GM19023 (cell line): Measurements from ENCODE around the gene UBXN6.

Experiments used
- ATAC-seq: cut with Tn5 transposase; IDR thresholded peaks from one replicate; pipeline ENCODE4 v1.9.1; 2021; ENCODE audit warnings: mild to moderate bottlenecking, moderate library complexity; ENCODE audit not compliant: unreplicated experiment

UBXN6 gene

DNA sequence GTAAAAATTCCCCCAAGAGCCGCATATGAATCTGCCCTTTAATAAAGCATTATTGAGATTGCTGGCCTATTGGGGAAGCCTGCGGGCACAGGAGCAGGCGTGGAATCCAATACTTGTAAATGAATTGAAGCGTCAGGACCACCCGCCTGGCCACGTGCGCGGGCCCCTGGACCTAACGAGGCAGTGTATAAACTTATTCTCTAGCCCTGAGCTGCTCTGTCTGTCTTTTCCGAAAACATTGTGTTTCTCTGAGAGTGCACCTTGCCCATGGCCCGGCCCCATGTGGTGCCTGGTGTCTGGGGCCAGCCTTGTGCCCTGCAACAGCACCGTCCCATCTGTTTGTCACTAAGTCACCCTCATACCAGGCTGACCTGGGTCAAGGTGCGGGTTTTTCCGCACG is 14.4 kb downstream of the UBXN6 start:
- ATAC-seq, result no peak

DNA sequence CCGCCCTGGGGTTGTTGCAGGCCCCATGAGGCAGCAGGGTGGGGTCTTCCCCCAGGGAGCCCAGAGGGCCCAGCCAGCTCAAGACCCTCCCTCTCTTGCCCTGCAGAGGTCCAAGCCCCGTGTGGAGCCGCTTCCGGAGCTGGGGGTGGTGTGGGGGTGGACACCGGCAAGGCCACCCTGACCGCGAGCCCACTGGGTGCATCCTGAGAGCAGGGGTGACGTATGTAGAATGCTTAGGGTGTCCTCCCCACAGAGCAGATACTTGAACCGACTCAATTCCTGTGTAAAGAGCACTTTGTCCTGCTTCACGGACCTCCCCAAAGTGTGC is 14.8 kb downstream of the UBXN6 start:
- no peak for ATAC-seq

DNA sequence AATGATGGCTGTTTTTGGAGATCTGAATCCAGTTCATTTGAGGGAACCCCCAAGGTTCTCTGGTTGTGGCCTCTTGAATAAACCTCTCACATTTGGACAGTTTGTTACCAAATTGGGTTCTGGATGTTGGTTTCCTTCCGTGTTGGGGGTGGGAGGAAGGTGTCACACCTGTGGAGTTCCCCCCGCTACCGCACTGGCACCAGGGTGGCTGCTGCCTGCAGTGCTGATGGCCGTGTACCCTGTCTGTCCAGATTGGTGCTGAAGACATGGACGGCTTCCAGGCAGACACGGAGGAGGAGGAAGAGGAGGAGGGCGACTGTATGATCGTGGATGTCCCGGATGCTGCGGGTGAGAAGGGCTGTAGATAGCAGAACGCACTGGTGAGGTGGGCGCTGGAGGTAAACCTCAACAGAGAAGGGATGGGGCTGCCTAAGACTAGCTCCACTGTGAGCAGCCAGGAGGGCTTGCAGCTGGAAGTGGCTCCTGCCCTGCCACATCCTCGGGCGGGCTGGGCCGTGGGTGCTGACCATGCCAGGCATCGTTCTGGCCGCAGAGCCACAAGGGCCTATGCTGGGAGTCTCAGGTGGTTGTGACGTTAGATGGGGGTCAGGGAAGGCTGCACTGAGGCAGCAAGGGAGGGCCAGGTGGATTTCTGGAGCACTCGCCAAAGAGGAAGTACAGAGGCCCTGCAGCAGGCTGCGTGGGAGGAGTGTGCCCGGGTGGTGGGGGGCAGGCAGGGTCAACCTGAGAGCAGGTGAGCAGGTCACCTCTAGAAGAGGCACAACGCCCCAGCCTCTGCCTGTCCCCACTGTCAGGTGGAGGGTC is 15.4 kb downstream of the UBXN6 start:
- ATAC-seq, result no peak

DNA sequence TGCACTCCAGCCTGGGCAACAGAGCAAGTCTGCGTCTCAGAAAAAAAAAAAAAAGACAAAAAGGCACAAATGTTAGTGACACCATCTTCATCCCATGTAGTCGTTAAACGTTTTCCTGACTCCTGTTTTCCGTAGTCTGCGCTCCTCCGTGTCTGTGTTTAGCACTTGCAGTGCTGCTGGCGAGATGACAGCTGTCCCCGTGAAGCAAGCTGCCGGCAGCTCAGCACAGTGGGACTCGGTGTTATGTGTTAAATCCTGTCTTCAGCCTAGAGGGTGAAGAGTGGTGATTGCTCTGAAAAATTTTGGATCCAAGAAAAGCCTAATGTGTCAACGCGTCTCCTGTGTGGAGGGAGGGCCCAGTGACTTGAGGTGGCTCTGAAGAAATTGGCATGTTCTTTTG is 18.4 kb downstream of the UBXN6 start:
- ATAC-seq, result no peak

DNA sequence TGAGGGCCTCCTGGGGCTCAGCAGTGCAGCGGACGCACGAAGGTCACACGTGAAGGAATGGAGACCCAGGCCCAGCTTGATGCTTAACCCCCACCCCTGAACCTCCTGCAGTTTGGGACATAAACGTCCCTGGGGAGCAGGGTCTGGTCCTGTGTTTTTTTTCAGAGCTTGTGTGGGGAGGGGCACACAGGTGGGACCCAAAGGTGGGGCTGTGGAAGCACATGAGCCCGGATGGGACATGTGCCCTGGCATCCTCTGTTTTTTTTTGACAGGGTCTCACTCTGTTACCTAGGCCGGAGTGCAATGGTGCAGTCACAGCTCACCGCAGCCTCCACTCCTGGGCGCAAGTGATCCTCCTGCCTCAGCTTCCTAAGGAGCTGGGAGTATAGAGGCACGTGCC is 20.5 kb downstream of the UBXN6 start:
- no peak for ATAC-seq

DNA sequence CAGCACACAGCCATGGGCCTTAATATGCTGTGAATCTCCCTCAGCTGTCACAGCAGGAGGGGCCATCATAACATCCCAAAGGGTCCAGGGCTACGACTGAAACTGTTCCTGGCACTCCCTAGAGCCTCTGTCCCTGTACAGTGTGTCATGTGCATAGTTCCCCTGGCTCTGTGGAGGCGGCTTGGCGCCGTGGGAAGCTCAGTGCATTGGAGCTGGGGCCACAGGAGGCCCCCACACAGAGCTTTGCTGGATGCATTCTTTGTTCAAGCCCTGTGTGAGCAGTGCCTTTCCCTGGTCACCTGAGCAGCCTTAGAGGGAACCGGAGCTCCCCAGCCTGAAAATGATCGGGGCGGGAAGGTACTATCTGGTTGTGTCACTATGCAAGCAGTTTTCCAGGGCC is 21.4 kb downstream of the UBXN6 start:
- ATAC-seq, result no peak

DNA sequence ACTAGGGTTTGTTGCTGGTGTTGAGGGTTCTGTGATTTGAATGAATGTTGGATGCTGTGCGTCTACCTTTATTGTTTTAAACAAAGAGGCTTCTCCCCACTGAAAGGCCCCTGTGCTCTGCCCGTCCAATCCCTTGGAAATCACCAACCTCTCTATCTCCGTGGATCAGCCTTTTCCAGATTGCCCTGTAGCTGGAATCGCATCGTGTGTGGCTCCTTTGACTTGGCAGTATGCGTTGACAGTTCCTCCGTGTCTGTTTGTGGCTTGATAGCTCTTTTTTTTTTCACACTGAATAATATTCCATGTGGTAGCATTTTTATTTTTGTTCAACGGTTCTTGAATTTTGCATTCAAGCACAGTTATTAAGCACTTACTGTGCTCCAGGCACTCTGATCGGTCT is 23.2 kb downstream of the UBXN6 start:
- no peak for ATAC-seq

DNA sequence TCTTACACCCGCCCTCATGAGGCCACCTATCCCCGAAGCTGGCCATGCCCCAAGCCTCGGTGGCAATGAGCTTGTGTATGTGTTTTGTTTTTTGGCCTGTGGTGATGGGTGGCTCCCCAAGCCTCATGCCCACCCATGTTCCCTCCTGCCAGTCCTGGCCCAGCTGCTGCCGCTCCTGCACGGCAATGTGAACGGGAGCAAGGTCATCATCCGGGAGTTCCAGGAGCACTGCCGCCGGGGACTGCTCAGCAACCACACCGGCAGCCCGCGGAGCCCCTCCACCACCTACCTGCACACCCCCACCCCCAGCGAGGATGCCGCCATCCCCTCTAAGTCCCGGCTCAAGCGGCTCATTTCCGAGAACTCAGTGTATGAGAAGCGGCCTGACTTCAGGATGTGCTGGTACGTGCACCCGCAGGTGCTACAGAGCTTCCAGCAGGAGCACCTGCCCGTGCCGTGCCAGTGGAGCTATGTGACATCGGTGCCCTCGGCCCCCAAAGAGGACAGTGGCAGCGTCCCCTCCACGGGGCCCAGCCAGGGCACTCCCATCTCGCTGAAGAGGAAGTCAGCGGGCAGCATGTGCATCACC is 24.6 kb downstream of the UBXN6 start:
- ATAC-seq, result no peak

DNA sequence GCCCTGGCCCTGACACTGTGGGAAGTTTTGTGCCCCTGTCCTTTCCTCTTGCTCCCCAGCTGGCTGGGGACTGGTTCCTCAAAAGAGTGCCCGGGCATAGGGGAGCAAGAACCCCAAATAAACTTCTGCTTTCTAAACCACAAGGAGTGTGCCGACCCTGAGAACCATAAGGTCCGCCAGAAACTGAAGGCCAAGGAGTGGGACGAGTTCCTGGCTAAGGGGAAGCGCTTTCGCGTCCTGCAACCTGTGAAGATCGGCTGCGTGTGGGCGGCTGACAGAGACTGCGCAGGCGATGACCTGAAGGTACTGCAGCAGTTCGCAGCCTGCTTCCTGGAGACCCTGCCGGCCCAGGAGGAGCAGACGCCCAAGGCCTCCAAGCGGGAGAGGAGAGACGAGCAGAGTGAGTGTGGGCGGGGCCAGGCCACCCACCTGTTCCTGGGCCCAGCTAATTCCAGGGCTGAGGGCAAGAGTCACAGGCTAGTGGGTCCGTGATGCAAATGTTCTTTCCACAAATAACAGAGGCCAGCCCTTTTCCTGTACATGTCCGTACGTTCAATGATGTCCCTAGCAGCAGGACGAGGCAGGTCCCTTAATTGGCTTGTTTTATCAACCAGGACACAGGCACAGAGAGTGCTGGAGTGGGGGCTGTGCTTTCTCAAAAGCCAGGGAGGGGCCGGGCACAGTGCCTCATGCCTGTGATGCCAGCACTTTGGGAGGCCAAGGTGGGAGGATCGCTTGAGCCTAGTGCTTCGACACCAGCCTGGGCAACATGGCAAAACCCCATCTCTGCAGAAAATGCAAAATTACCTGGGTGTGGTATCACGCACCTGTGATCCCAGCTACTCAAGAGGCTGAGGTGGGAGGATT is 25.6 kb downstream of the UBXN6 start:
- no peak for ATAC-seq

DNA sequence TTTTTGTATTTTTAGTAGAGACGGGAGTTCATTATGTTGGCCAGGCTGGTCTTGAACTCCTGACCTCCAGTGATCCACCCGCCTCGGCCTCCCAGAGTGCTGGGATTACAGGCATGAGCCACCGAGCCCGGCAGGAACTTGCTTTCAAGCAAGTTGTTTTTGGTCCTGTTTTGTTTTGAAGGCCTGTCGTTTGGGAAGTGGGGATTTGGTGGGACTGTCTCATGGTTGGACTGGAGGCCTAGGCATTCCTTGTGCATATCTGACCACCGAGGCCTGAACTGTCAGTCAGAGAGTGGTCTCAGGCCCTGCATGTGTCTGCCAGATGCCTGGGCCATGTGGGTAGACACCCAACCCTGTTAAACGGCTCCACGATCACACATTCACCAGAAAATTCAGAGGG is 26.3 kb downstream of the UBXN6 start:
- ATAC-seq, result no peak

DNA sequence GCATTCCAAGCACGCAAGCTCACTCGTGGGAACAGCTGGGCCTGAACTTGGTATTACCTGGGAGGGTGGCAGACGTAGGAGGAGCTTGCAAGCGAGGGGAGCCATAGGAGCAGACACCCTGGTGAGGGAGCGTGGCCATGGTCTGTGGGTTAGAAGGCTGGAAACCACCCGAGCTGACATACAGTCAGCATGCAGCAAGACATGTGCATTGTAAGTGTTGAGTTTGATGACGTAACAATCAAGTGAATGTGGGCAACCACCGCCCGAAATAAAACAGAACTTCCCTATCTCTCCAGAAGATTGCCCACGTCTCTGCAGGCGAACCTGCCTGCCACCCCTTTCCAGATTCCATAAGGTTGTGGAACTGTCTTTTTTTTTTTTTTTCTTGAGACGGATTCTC is 26.8 kb downstream of the UBXN6 start:
- no peak for ATAC-seq

DNA sequence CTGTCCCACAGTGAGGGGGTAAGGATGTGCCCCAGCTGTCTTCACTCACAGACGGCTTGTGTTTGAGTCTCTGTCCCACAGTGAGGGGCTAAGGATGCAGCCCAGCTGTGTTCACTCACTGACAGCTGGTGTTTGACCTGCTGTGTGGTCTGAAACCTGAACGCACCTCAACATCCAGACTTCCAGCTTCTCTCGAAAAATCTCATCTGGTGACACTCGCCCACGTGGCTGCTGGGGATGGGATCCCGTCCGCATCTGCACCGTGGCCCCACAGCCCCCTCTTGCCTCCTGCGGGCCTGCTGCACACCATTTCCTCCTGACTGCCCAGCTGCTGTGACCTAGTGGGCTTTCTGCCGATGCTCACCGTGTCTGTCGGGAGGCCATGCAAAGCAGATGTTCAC is 27.8 kb downstream of the UBXN6 start:
- no peak for ATAC-seq

DNA sequence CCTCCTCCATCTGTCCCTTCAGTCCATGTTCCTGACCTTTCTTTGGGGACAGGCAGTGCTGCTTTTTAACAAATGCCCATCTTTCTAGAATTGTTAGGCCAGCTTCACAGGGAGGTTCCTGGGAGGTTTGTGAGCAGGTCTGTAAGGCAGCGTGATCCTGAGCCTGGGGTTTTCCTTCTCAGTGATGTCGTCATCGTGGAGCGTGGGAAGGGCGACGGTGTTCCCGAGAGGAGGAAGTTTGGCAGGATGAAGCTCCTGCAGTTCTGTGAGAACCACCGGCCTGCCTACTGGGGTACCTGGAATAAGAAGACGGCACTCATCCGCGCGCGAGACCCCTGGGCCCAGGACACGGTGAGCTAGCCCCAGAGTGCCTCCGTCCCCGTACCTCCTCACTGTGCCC is 28.3 kb downstream of the UBXN6 start:
- no peak for ATAC-seq

DNA sequence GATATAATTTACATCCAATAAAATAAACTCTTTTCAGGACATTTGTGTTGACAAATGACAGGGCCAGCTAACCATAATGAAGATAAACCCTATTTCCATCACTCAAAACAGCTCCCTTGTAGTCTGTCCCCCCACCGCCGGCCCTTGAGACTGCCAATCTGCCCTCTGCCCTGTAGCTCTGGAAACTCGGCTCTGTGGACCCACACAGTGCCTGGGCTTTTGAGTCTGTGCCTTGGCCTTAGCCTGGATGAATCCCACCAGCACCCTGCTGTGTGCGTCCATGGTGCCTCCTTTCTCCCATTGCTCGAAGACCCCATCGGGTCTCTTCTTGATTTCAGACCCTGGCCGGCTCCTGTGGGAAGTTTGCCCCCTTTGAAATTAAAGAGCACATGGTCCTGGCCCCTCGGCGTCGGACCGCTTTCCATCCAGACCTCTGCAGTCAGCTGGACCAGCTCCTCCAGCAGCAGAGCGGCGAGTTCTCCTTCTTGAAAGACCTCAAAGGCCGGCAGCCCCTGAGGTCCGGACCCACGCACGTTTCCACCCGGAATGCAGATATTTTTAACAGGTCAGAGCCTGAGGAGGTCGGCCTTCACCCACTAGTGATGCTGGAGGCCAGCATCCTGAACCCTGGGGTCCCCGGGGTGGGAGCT is 29.1 kb downstream of the UBXN6 start:
- no peak for ATAC-seq

DNA sequence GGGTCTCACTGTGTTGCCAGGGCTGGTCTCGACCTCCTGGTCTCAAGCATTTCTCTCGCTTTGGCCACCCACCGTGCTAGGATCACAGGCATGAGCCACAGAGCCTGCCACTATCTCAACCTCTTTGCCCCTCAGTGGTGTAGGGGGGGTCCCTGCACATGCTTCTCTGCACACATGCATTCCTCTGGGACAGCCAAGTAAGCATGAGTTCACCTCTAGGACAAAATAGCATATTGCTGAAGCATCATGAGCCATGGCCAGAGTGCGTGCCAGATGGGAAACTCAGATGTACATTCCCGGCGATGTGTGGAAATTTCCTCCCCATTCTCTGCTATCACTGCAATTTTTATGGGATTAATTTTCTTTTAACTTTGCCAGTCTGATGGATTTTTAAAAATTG is 32.1 kb downstream of the UBXN6 start:
- ATAC-seq, result no peak

DNA sequence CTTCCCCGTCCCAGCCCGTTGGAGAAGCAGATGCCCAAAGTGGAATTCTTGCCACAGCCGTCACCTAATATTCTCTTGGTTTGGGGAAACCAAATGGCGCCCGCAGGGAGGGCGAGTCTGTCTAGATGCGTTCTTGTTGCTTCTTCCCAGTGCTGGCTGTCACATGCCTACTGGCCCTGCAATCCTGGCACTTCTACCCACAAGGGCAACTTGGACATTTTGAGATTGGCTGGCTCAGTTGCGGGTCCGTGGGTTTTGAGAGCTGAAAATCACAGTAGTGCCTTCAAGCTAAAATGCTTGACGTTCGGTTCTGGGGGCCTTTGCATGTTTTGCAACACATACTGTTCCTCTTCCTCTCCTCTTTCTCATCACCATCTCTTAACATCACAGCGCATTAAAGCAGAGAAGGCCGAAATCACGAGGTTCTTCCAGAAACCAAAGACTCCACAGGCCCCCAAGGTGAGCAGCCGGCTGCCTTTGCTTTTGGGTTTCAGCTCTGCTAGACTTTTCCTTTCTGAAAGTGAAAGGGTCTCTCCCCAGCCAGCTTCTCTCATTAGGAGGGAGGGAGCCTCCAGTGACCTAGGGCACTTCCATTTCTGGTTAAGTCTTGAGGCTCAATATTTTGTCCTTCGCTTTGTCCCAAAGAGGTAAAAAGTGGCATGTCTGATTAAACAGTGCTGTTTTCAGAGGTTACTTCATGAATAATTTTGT is 34.0 kb downstream of the UBXN6 start:
- ATAC-seq, result no peak

DNA sequence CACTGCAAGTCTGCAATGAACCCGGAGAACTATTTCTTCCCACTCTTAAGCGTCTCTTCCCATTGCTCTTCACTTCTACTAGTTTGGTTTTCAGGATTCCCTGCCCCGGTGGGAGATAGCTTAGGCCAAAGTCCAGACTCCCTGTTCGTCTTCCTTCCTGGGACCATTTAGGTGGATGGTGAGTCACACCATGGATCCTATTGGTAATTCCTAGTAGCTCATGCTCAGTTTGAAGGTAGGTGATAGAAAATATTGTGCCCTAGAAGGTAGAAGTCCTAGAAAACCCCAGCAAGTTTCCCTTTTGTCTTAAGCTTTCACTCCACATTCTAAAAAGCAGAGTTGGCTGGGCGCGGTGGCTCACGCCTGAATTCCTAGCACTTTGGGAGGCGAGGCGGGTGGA is 41.3 kb downstream of the UBXN6 start:
- no peak for ATAC-seq

DNA sequence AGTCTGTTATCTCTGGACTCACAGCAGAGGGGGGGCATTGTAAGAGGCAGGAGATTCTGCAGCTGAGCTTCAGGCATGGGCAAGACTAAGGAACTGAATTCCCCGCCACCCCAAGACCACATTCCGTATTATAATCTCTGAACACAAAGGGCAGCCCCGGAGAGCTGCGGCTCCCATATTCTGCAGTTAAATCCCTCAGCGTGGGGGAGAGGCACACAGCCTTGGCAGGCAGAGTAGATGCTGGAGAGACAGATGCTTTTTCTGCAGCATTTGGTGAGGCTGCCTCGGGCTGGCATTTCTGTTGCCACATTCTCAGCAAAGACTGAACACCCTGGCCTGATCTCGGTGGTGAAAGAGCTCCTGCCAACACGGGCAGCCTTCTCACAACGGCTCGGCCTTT is 42.2 kb downstream of the UBXN6 start:
- no peak for ATAC-seq

DNA sequence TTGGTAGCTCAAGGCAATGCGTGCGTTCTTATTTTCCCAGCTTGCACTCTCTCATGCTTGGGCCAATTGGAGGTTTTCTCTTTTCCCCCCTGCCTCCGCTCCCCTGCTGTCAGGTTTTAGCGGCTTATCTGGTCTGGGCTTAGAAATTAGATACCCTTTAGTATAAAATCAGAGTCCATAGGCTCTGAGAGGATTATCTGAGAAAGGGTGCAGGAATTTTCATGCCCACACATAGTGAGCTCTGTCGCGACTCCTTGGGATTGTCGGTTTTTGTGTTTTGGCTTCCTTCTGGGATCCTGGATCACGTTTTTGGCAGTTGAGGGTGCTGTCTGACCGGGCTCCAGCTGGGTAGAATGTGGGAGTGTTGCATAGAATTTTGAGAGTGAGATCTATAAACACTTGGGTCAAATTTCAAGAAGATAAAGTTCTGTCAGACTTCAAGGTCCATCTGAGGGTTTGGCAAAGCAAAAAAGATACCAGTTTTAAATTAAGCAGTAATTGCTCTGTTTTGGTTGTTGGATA is 42.7 kb downstream of the UBXN6 start:
- no peak for ATAC-seq

DNA sequence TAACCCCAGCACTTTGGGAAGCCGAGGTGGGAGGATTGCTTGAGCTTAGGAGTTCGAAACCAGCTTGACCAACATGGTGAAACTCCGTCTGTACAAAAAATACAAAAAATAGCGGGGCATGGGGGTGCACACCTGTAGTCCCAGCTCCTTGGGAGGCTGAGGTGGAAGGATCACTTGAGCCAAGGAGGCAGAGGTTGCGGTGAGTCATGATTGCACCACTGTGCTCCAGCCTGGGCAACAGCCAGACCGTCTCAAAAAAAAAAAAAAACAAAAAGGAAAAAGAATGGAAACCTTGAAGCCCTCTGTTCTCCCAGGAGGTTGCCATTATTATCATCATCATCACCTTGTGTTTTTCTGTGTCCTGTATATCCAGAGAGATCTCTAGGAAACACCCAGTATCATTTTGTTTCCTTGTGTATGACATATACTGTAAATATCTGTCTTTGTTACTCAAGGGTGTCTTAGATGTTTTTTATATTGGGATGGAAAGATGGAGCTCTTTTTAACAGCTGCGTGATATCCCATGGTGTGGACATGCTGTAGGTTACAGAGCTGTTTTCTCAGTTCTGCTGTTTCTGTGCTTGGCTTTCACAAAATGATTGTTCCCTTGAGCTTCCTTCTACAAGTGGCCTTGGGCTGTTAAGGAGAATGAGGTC is 43.3 kb downstream of the UBXN6 start:
- no peak for ATAC-seq
